HG03432 (cell line): ENCODE data around the gene MED12L.

Source experiments
- ATAC-seq: cut with Tn5 transposase; IDR thresholded peaks from one replicate; pipeline ENCODE4 v1.9.1; 2021; ENCODE audit warnings: mild to moderate bottlenecking, moderate library complexity; ENCODE audit not compliant: unreplicated experiment

The MED12L gene

GRCh38 chr3:151483488-151483887 lies 398.0 kb downstream of the MED12L start:
- no peak for ATAC-seq

GRCh38 chr3:151483961-151484520 lies 398.6 kb downstream of the MED12L start:
- no peak for ATAC-seq
